Upper lobe of right lung (tissue), 1 donor: ENCODE measurements around the gene CSKMT. TPM values are rescaled to one million over a fixed set of nuclear protein-coding genes. Genes with fewer than 3 reads are reported as not detected.
A peak's percentile ranks its signal among the peaks of the same experiment; 100 is the strongest.

Source experiments
- ATAC-seq: fragments of 200-7000 bp; cut with Tn5 transposase; one replicate; pipeline ENCODE4 v1.9.1; 2020; ENCODE audit warnings: mild to moderate bottlenecking, moderate library complexity
- DNase-seq: peaks from one replicate; pipeline ENCODE4 v3.0.0-alpha.2; 2020
- H3K27ac ChIP-seq: fragments of 200-600 bp; one replicate; pipeline ENCODE4 v1.8.0; 2022
- H3K27me3 ChIP-seq: fragments of 200-600 bp; one replicate; pipeline ENCODE4 v1.8.0; 2022; ENCODE audit warnings: mild to moderate bottlenecking
- H3K36me3 ChIP-seq: fragments of 200-600 bp; one replicate; pipeline ENCODE4 v1.8.0; 2022
- H3K4me1 ChIP-seq: fragments of 200-600 bp; one replicate; pipeline ENCODE4 v1.8.0; 2022
- H3K4me3 ChIP-seq: fragments of 200-600 bp; one replicate; pipeline ENCODE4 v1.8.0; 2022; ENCODE audit warnings: mild to moderate bottlenecking
- H3K9me3 ChIP-seq: fragments of 200-600 bp; one replicate; pipeline ENCODE4 v1.8.0; 2022
- intact Hi-C: fragments of 100-400 bp; cut with DNase I; formaldehyde crosslinking; loops from one replicate; pipeline ENCODE4 v1.11.0; 2022
- total RNA-seq: library from RNA; stranded (reverse); fragmentation: NEBNext Ultra II Directional; extraction: Animal tissue kit (Norgen Biotek cat#: 25700); gene quantifications from one replicate; pipeline ENCODE4 v1.2.1, GENCODE V29; 2021
- TF ChIP-seq, protein P1 (sequence below): fragments of 200-600 bp; IDR thresholded peaks from one replicate; pipeline ENCODE4 v1.8.0; 2022; ENCODE audit warnings: antibody characterized with exemption
- donor health status: DM: no; HTN: yes; CAD: no; lungs with severe emphysema.

The CSKMT gene
- total RNA-seq, 1 donor from 2014 or later = 14.6 TPM

GRCh38 chr11:62713343-62713742, 48.2 kb downstream of the CSKMT start:
- intact Hi-C loops = no loop called here
- no peaks in the 10 kb centered on the region for H3K9me3 ChIP-seq
- ATAC-seq (peak; percentile 56), DNase-seq (no peak)
- H3K27me3 ChIP-seq = no peaks in the 10 kb centered on the region
- TF ChIP-seq, protein P1, sequence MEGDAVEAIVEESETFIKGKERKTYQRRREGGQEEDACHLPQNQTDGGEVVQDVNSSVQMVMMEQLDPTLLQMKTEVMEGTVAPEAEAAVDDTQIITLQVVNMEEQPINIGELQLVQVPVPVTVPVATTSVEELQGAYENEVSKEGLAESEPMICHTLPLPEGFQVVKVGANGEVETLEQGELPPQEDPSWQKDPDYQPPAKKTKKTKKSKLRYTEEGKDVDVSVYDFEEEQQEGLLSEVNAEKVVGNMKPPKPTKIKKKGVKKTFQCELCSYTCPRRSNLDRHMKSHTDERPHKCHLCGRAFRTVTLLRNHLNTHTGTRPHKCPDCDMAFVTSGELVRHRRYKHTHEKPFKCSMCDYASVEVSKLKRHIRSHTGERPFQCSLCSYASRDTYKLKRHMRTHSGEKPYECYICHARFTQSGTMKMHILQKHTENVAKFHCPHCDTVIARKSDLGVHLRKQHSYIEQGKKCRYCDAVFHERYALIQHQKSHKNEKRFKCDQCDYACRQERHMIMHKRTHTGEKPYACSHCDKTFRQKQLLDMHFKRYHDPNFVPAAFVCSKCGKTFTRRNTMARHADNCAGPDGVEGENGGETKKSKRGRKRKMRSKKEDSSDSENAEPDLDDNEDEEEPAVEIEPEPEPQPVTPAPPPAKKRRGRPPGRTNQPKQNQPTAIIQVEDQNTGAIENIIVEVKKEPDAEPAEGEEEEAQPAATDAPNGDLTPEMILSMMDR = no peak
- H3K36me3 ChIP-seq = peaks cover 78% of the 10 kb centered on the region
- H3K27ac ChIP-seq = peak overlapping the region; percentile 32
- H3K4me3 ChIP-seq = no peak overlapping the region
- peaks cover 16% of the 10 kb centered on the region for H3K4me1 ChIP-seq

DNA sequence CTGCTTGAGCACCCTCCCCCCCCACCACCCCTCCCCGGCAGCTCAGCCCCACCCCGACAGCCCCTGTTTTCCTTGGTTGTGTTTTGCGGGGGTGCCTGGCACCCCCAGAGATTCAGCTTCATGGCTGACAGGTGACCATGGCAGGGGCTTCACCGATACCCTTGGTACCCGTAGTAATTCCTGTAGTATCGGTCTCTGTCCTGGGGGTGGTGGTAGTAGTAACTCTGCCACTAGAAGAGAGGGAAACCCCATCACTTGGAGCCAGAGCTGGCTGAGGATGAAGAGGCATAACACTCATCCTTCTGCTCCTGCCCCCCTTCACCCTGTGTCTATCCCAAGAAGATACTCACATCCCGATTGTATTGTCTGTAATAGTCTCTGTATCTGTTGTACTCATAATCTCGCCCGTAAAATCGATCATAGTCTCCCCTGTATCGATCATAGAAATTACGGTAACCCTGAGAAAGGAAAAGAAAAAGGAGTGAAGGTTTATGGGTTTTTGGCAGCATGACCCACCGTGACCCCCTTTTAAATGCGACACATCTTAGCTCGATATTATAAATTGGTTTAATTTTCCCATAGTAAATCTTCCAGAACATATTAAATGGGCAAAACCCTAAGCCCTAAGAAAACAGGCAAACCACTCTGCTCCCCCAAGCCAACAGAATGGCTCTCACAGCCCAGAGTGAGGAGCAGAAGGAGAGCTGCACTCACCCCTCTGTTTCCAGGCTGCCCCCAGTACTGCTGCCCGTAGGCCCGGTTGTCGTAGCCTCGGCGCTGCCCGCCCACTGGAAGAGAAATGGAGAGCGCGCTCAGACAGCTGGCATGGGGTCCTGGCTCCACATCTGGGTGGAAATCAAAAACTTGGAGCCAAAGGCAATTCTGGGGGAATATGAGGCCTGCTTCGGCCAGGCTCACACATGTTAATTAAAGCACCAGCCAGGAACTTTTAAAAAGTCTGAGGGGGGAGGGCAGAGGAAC, 50.3 kb downstream of the CSKMT start:
- Histone ChIP-seq H3K27ac (no peak overlapping the region), H3K36me3 (peaks cover 98% of the 10 kb centered on the region), H3K27me3 (no peaks in the 10 kb centered on the region), H3K4me3 (no peak overlapping the region), H3K9me3 (no peaks in the 10 kb centered on the region), H3K4me1 (peaks cover 3% of the 10 kb centered on the region)
- TF ChIP-seq, protein P1 = no peak
- ATAC-seq (no peak), DNase-seq (no peak)
- intact Hi-C loops = no loop called here

- Histone ChIP-seq H3K4me1 (no peaks in the 10 kb centered on the region), H3K36me3 (peaks cover 98% of the 10 kb centered on the region)
- ATAC-seq = no peak
Measured at GRCh38 chr11:62716206-62716605, 51.1 kb downstream of the CSKMT start.

DNA sequence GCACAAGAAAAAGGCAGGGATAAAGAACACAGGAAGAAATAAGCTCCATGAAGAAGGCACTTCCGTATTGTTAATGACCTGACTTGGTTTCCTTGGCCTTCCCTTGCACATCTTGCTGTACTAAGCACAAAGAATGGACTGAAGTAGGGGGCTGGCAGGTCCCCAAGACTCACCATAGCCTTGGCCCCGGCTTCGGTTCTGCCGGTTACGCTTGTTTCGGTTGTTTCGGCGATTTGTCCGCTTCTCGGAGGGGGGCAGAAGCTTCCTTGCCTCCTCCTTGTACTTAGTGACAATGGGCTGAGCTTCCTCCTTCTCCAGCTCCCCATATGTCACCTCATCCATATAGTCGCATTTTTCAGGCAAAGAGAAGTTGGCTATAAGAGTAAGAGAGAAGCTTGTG, 51.7 kb downstream of the CSKMT start:
- intact Hi-C loops = no loop called here
- ATAC-seq (no peak), DNase-seq (no peak)
- H3K27me3 ChIP-seq = no peaks in the 10 kb centered on the region
- TF ChIP-seq, protein P1 = no peak
- no peaks in the 10 kb centered on the region for H3K9me3 ChIP-seq
- H3K4me3 ChIP-seq = no peak overlapping the region
- no peak overlapping the region for H3K27ac ChIP-seq
- H3K4me1 ChIP-seq = peaks cover 1% of the 10 kb centered on the region
- H3K36me3 ChIP-seq = peaks cover 98% of the 10 kb centered on the region

More at GRCh38 chr11:62716206-62716605, 51.1 kb downstream of the CSKMT start:
- Histone ChIP-seq H3K27ac (no peak overlapping the region), H3K27me3 (no peaks in the 10 kb centered on the region), H3K4me3 (no peak overlapping the region), H3K9me3 (no peaks in the 10 kb centered on the region)
- DNase-seq = no peak
- TF ChIP-seq, protein P1 = no peak
- intact Hi-C loops = no loop called here

Other genes starting within 250 kb of the CSKMT start
- gene SCGB1A1, start 246.3 kb upstream of the CSKMT start, total RNA-seq = 5.4 TPM
- gene AHNAK, start 118.5 kb upstream of the CSKMT start, total RNA-seq = 819 TPM
- 847 TPM for gene EEF1G, start 91.4 kb upstream of the CSKMT start, total RNA-seq
- 17.6 TPM for gene TUT1, start 73.8 kb upstream of the CSKMT start, total RNA-seq
- 75.0 TPM for gene MTA2, start 63.4 kb upstream of the CSKMT start, total RNA-seq
- gene EML3, start 52.5 kb upstream of the CSKMT start, total RNA-seq = 91.1 TPM
- gene ROM1, start 52.1 kb upstream of the CSKMT start, total RNA-seq = 5.2 TPM
- 40.1 TPM for gene B3GAT3, start 43.3 kb upstream of the CSKMT start, total RNA-seq
- gene GANAB, start 18.7 kb upstream of the CSKMT start, total RNA-seq = 229 TPM
- gene INTS5, start 12.0 kb upstream of the CSKMT start, total RNA-seq = 18.8 TPM
- gene C11orf98, start 102 bp upstream of the CSKMT start, total RNA-seq = 41.7 TPM
- 5.7 TPM for gene UQCC3, start 6.4 kb downstream of the CSKMT start, total RNA-seq
- 6.1 TPM for gene LBHD1, start 7.0 kb downstream of the CSKMT start, total RNA-seq
- 95.2 TPM for gene UBXN1, start 13.8 kb downstream of the CSKMT start, total RNA-seq
- 2.0 TPM for gene LRRN4CL, start 24.2 kb downstream of the CSKMT start, total RNA-seq
- gene BSCL2, start 42.1 kb downstream of the CSKMT start, total RNA-seq = 65.6 TPM
- not detected for gene GNG3, start 42.4 kb downstream of the CSKMT start, total RNA-seq
- 43.1 TPM for gene HNRNPUL2, start 62.1 kb downstream of the CSKMT start, total RNA-seq
- 31.3 TPM for gene TTC9C, start 63.2 kb downstream of the CSKMT start, total RNA-seq
- 12.5 TPM for gene ZBTB3, start 88.8 kb downstream of the CSKMT start, total RNA-seq
- gene POLR2G, start 96.3 kb downstream of the CSKMT start, total RNA-seq = 54.7 TPM
- gene TAF6L, start 106.1 kb downstream of the CSKMT start, total RNA-seq = 23.9 TPM
- 52.4 TPM for gene TMEM179B, start 122.1 kb downstream of the CSKMT start, total RNA-seq
- gene TMEM223, start 126.7 kb downstream of the CSKMT start, total RNA-seq = 14.8 TPM
- gene NXF1, start 140.1 kb downstream of the CSKMT start, total RNA-seq = 96.2 TPM
- gene STX5, start 166.7 kb downstream of the CSKMT start, total RNA-seq = 40.9 TPM
- gene TEX54, start 167.5 kb downstream of the CSKMT start, total RNA-seq = not detected
- gene WDR74, start 174.3 kb downstream of the CSKMT start, total RNA-seq = 43.9 TPM
- 255 TPM for gene SLC3A2, start 215.6 kb downstream of the CSKMT start, total RNA-seq